Caki2 (cell line): Measurements from ENCODE around the gene FKBP10. TPM values are rescaled to one million over a fixed set of nuclear protein-coding genes. Genes with fewer than 3 reads are reported as not detected.

ENCODE experiments used
- DNase-seq: peaks from one replicate; pipeline ENCODE4 v3.0.0-alpha.2; 2015; ENCODE audit warnings: low read depth
- in situ Hi-C: cut with HindIII; loops from 2 replicates; pipeline ENCODE4 v1.10.0; 2016; ENCODE audit warnings: low sequenced_read_pairs, low pct_unique_long_range_greater_than_20kb, mixed read lengths
- total RNA-seq: library from RNA; depleted of rRNA; stranded (reverse); fragments of >200 nt; shearing (Covaris generic); gene quantifications from 2 replicates; pipeline ENCODE4 v1.2.3, GENCODE V29; 2014; ENCODE audit warnings: low replicate concordance

Gene FKBP10
- total RNA-seq, 1 experiment from 2014 or later: 351 TPM

- DNase-seq: no peak
- in situ Hi-C loops: no loop called here
Observed at GRCh38 chr17:41779954-41780353, 32.9 kb upstream of the FKBP10 start.

- DNase-seq: no peak
- in situ Hi-C loops: no loop called here
Observed at GRCh38 chr17:41781404-41782110, 31.2 kb upstream of the FKBP10 start.

GRCh38 chr17:41782142-41782541 lies 30.7 kb upstream of the FKBP10 start:
- in situ Hi-C loops: no loop called here
- DNase-seq: no peak

- in situ Hi-C loops: no loop called here
- peak; percentile 63 for DNase-seq
Observed at GRCh38 chr17:41784207-41784744, 28.5 kb upstream of the FKBP10 start.

- peak; percentile 46 for DNase-seq
- in situ Hi-C loops: no loop called here
Observed at GRCh38 chr17:41785091-41785858, 27.5 kb upstream of the FKBP10 start.

GRCh38 chr17:41785859-41786226 lies 27.0 kb upstream of the FKBP10 start:
- in situ Hi-C loops: no loop called here
- no peak for DNase-seq

GRCh38 chr17:41786227-41787020 lies 26.4 kb upstream of the FKBP10 start, which contains the start of gene JUP:
TSS of gene JUP (minus strand) at chr17:41786711. CDS start at chr17:41771854, 14,857 bp downstream.
- in situ Hi-C loops: no loop called here
- DNase-seq: peak; percentile 100

GRCh38 chr17:41787021-41787418 lies 25.8 kb upstream of the FKBP10 start:
- in situ Hi-C loops: no loop called here
- no peak for DNase-seq

- peak; percentile 95 for DNase-seq
- in situ Hi-C loops: no loop called here
Observed at GRCh38 chr17:41792845-41793783, 19.7 kb upstream of the FKBP10 start.

- peak; percentile 68 for DNase-seq
- in situ Hi-C loops: no loop called here
Observed at GRCh38 chr17:41793784-41794539, 18.8 kb upstream of the FKBP10 start.

- DNase-seq: no peak
- in situ Hi-C loops: no loop called here
Observed at GRCh38 chr17:41794540-41794975, 18.2 kb upstream of the FKBP10 start.

GRCh38 chr17:41796121-41796895 lies 16.5 kb upstream of the FKBP10 start:
- in situ Hi-C loops: no loop called here
- DNase-seq: no peak

GRCh38 chr17:41797377-41797776 lies 15.4 kb upstream of the FKBP10 start:
- DNase-seq: no peak
- in situ Hi-C loops: no loop called here

- in situ Hi-C loops: no loop called here
- DNase-seq: no peak
Observed at GRCh38 chr17:41799366-41799765, 13.4 kb upstream of the FKBP10 start.

GRCh38 chr17:41800601-41801373 lies 12.0 kb upstream of the FKBP10 start:
- in situ Hi-C loops: loop anchor here (25.0 kb wide), 1 partner anchor 88 kb away; the partner anchor contains the start of gene GAST
- peak; percentile 96 for DNase-seq
